ENCODE measurements around the gene ARRB2. TPM values are rescaled to one million over a fixed set of nuclear protein-coding genes. Genes with fewer than 3 reads are reported as not detected.

ARRB2 gene
- total and polyA plus RNA-seq, 2 of the 8 experiments (the other 6 are each of a cell fraction or from before 2014, with no cell fraction given): 72.4 to 101 TPM

DNA sequence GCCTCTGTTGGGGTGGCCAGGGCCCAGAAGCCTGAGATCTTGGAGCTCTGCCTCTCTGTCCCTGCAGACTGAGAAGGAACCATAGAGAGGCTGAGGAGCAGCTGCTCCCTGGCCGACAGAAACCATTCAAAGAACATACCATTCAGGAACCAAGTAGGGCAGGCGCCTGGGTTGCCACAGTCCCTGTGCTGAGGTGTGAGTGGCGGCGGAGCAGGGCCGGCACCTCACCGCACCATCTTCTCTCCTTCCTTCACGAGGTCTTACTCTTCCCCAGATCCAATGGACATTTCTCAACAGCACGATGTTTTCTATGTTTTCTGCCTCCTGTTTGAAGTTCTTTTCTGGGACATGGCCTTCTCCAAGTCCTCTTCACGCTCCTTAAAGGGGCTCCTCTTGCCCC, 46.2 kb upstream of the ARRB2 start (continued):
- TF ChIP-seq, protein P1, sequence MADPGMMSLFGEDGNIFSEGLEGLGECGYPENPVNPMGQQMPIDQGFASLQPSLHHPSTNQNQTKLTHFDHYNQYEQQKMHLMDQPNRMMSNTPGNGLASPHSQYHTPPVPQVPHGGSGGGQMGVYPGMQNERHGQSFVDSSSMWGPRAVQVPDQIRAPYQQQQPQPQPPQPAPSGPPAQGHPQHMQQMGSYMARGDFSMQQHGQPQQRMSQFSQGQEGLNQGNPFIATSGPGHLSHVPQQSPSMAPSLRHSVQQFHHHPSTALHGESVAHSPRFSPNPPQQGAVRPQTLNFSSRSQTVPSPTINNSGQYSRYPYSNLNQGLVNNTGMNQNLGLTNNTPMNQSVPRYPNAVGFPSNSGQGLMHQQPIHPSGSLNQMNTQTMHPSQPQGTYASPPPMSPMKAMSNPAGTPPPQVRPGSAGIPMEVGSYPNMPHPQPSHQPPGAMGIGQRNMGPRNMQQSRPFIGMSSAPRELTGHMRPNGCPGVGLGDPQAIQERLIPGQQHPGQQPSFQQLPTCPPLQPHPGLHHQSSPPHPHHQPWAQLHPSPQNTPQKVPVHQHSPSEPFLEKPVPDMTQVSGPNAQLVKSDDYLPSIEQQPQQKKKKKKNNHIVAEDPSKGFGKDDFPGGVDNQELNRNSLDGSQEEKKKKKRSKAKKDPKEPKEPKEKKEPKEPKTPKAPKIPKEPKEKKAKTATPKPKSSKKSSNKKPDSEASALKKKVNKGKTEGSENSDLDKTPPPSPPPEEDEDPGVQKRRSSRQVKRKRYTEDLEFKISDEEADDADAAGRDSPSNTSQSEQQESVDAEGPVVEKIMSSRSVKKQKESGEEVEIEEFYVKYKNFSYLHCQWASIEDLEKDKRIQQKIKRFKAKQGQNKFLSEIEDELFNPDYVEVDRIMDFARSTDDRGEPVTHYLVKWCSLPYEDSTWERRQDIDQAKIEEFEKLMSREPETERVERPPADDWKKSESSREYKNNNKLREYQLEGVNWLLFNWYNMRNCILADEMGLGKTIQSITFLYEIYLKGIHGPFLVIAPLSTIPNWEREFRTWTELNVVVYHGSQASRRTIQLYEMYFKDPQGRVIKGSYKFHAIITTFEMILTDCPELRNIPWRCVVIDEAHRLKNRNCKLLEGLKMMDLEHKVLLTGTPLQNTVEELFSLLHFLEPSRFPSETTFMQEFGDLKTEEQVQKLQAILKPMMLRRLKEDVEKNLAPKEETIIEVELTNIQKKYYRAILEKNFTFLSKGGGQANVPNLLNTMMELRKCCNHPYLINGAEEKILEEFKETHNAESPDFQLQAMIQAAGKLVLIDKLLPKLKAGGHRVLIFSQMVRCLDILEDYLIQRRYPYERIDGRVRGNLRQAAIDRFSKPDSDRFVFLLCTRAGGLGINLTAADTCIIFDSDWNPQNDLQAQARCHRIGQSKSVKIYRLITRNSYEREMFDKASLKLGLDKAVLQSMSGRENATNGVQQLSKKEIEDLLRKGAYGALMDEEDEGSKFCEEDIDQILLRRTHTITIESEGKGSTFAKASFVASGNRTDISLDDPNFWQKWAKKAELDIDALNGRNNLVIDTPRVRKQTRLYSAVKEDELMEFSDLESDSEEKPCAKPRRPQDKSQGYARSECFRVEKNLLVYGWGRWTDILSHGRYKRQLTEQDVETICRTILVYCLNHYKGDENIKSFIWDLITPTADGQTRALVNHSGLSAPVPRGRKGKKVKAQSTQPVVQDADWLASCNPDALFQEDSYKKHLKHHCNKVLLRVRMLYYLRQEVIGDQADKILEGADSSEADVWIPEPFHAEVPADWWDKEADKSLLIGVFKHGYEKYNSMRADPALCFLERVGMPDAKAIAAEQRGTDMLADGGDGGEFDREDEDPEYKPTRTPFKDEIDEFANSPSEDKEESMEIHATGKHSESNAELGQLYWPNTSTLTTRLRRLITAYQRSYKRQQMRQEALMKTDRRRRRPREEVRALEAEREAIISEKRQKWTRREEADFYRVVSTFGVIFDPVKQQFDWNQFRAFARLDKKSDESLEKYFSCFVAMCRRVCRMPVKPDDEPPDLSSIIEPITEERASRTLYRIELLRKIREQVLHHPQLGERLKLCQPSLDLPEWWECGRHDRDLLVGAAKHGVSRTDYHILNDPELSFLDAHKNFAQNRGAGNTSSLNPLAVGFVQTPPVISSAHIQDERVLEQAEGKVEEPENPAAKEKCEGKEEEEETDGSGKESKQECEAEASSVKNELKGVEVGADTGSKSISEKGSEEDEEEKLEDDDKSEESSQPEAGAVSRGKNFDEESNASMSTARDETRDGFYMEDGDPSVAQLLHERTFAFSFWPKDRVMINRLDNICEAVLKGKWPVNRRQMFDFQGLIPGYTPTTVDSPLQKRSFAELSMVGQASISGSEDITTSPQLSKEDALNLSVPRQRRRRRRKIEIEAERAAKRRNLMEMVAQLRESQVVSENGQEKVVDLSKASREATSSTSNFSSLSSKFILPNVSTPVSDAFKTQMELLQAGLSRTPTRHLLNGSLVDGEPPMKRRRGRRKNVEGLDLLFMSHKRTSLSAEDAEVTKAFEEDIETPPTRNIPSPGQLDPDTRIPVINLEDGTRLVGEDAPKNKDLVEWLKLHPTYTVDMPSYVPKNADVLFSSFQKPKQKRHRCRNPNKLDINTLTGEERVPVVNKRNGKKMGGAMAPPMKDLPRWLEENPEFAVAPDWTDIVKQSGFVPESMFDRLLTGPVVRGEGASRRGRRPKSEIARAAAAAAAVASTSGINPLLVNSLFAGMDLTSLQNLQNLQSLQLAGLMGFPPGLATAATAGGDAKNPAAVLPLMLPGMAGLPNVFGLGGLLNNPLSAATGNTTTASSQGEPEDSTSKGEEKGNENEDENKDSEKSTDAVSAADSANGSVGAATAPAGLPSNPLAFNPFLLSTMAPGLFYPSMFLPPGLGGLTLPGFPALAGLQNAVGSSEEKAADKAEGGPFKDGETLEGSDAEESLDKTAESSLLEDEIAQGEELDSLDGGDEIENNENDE (IDR thresholded peaks at IDR 0.05; ENCODE audit: insufficient replicate concordance, low read length): no peak
- TF ChIP-seq POU5F1 (IDR thresholded peaks at IDR 0.05; ENCODE audit: low read depth, low read length) (no peak), POLR2AphosphoS5 (IDR thresholded peaks at IDR 0.05; ENCODE audit: low read depth, low read length) (no peak)

Measured in H1 (cell line).